H9 (cell line): ENCODE data around the gene BACH2. TPM values are rescaled to one million over a fixed set of nuclear protein-coding genes. Genes with fewer than 3 reads are reported as not detected.
A peak's percentile ranks its signal among the peaks of the same experiment; 100 is the strongest.

Experiments
- DNase-seq: peaks from one replicate; pipeline ENCODE4 v3.0.0-alpha.2; 2017
- H2AFZ ChIP-seq: one replicate; pipeline ENCODE4 v1.6.1; 2013; ENCODE audit warnings: mild to moderate bottlenecking, low read length, control low read depth, moderate library complexity
- H2AK5ac ChIP-seq: 2 replicates; pipeline ENCODE4 v1.6.1; 2013; ENCODE audit warnings: low read length, control low read depth, mixed read lengths; ENCODE audit not compliant: insufficient read length
- H2BK120ac ChIP-seq: one replicate; pipeline ENCODE4 v1.6.1; 2013; ENCODE audit warnings: low read depth, mild to moderate bottlenecking, low read length, control low read depth, inconsistent platforms; ENCODE audit not compliant: poor library complexity, severe bottlenecking
- H2BK12ac ChIP-seq: 2 replicates; pipeline ENCODE4 v1.6.1; 2013; ENCODE audit warnings: low read length, control low read depth, mixed read lengths, low read depth; ENCODE audit not compliant: insufficient read length
- H2BK15ac ChIP-seq: 2 replicates; pipeline ENCODE4 v1.6.1; 2013; ENCODE audit warnings: low read depth, low read length, control low read depth
- H2BK20ac ChIP-seq: one replicate; pipeline ENCODE4 v1.6.1; 2013; ENCODE audit warnings: low read depth, mild to moderate bottlenecking, low read length, control low read depth, inconsistent platforms; ENCODE audit not compliant: poor library complexity, severe bottlenecking
- H2BK5ac ChIP-seq: 2 replicates; pipeline ENCODE4 v1.6.1; 2013; ENCODE audit warnings: low read length, control low read depth, mixed read lengths; ENCODE audit not compliant: insufficient read length
- H3K14ac ChIP-seq: 2 replicates; pipeline ENCODE4 v1.6.1; 2013; ENCODE audit warnings: low read length, control low read depth; ENCODE audit not compliant: insufficient read depth
- H3K18ac ChIP-seq: 2 replicates; pipeline ENCODE4 v1.6.1; 2013; ENCODE audit warnings: low read depth, mild to moderate bottlenecking, mixed read lengths, low read length, control low read depth; ENCODE audit not compliant: insufficient read length
- H3K23ac ChIP-seq: 2 replicates; pipeline ENCODE4 v1.6.1; 2013; ENCODE audit warnings: low read length, control low read depth, mixed read lengths, low read depth; ENCODE audit not compliant: insufficient read length
- H3K23me2 ChIP-seq: 2 replicates; pipeline ENCODE4 v1.6.1; 2013; ENCODE audit warnings: low read depth, mild to moderate bottlenecking, mixed read lengths, low read length, control low read depth; ENCODE audit not compliant: insufficient read length, poor library complexity, severe bottlenecking
- H3K27ac ChIP-seq: 2 replicates; pipeline ENCODE4 v1.5.1; 2013; ENCODE audit warnings: low read length, control low read depth, mixed read lengths, low read depth; ENCODE audit not compliant: insufficient read length
- H3K27me3 ChIP-seq: 2 replicates; pipeline ENCODE4 v1.6.1; 2013; ENCODE audit warnings: low read length, control low read depth, inconsistent platforms; ENCODE audit not compliant: insufficient read depth
- H3K4ac ChIP-seq: 2 replicates; pipeline ENCODE4 v1.6.1; 2013; ENCODE audit warnings: low read depth, mild to moderate bottlenecking, control low read depth, inconsistent platforms, low read length, moderate library complexity
- H3K4me1 ChIP-seq: 2 replicates; pipeline ENCODE4 v1.6.1; 2013; ENCODE audit warnings: low read length, control low read depth, inconsistent platforms; ENCODE audit not compliant: insufficient read depth
- H3K4me2 ChIP-seq: 2 replicates; pipeline ENCODE4 v1.6.1; 2013; ENCODE audit warnings: low read length, control low read depth, mixed read lengths; ENCODE audit not compliant: insufficient read length, insufficient read depth
- H3K56ac ChIP-seq: 2 replicates; pipeline ENCODE4 v1.6.1; 2013; ENCODE audit warnings: low read depth, mild to moderate bottlenecking, mixed read lengths, low read length, control low read depth; ENCODE audit not compliant: insufficient read length
- H3K79me1 ChIP-seq: 2 replicates; pipeline ENCODE4 v1.6.1; 2013; ENCODE audit warnings: low read depth, mild to moderate bottlenecking, moderate library complexity, low read length, control low read depth, inconsistent platforms; ENCODE audit not compliant: insufficient read depth, poor library complexity, severe bottlenecking
- H3K79me2 ChIP-seq: 2 replicates; pipeline ENCODE4 v1.6.1; 2013; ENCODE audit warnings: low read length, control low read depth, inconsistent platforms; ENCODE audit not compliant: insufficient read depth
- H3K9ac ChIP-seq: 2 replicates; pipeline ENCODE4 v1.6.1; 2013; ENCODE audit warnings: low read length, control low read depth, mixed read lengths; ENCODE audit not compliant: insufficient read length; ENCODE audit errors: extremely low read depth
- H3K9me3 ChIP-seq: one replicate; pipeline ENCODE4 v1.6.1; 2013; ENCODE audit warnings: low read depth, low read length, inconsistent platforms; ENCODE audit not compliant: control insufficient read depth
- H3T11ph ChIP-seq: one replicate; pipeline ENCODE4 v1.6.1; 2013; ENCODE audit warnings: mild to moderate bottlenecking, low read length, control low read depth, inconsistent platforms
- H4K20me1 ChIP-seq: one replicate; pipeline ENCODE4 v1.6.1; 2013; ENCODE audit not compliant: control insufficient read depth, insufficient read length, insufficient read depth
- H4K5ac ChIP-seq: 2 replicates; pipeline ENCODE4 v1.6.1; 2013; ENCODE audit warnings: low read depth, mild to moderate bottlenecking, mixed read lengths, low read length, control low read depth; ENCODE audit not compliant: insufficient read length
- H4K8ac ChIP-seq: replicated peaks from 2 replicates; pipeline ENCODE4 v1.6.1; 2013; ENCODE audit warnings: low read length, control low read depth, mixed read lengths, low read depth; ENCODE audit not compliant: insufficient read length
- H4K91ac ChIP-seq: 2 replicates; pipeline ENCODE4 v1.6.1; 2013; ENCODE audit warnings: low read depth, mild to moderate bottlenecking, moderate library complexity, mixed read lengths, low read length, control low read depth; ENCODE audit not compliant: insufficient read length
- H3K27ac Mint-ChIP-seq, 3 experiments: 2 replicates in 2 of 3; 3 replicates in 1 of 3; pipeline ENCODE4 v1.8.0; 2020 to 2021; ENCODE audit warnings: mixed read lengths in 3 of 3, mild to moderate bottlenecking in 1 of 3, moderate library complexity in 1 of 3
- H3K27me3 Mint-ChIP-seq: 2 replicates; pipeline ENCODE4 v1.8.0; 2021; ENCODE audit warnings: low read depth, mild to moderate bottlenecking, moderate library complexity, mixed read lengths
- H3K36me3 Mint-ChIP-seq, 3 experiments: 2 replicates in 2 of 3; 3 replicates in 1 of 3; pipeline ENCODE4 v1.8.0; 2020 to 2021; ENCODE audit warnings: low read depth in 3 of 3, mixed read lengths in 3 of 3; ENCODE audit not compliant: insufficient read depth in 1 of 3
- H3K4me1 Mint-ChIP-seq, 2 experiments: 2 replicates each; pipeline ENCODE4 v1.8.0; 2020; ENCODE audit warnings: mixed read lengths in 2 of 2
- H3K4me3 Mint-ChIP-seq, 2 experiments: 2 replicates in 1 of 2; 3 replicates in 1 of 2; pipeline ENCODE4 v1.8.0; 2020 to 2021; ENCODE audit warnings: mild to moderate bottlenecking in 2 of 2, mixed read lengths in 2 of 2, moderate library complexity in 1 of 2
- H3K9me3 Mint-ChIP-seq, 2 experiments: 2 replicates in 1 of 2; 3 replicates in 1 of 2; pipeline ENCODE4 v1.8.0; 2020; ENCODE audit warnings: mild to moderate bottlenecking in 2 of 2, mixed read lengths in 2 of 2, moderate library complexity in 1 of 2
- WGBS: extraction: QIAGEN DNeasy Blood & Tissue Kit; methylation state at CpG from one replicate; pipeline ENCODE4 v1.1.7; 2013; ENCODE audit warnings: missing lambda C conversion rate, low lambda C conversion rate, mixed read lengths; ENCODE audit not compliant: insufficient read length; ENCODE audit errors: extremely low coverage; 5-methylcytosine and 5-hydroxymethylcytosine counted together
- total RNA-seq: library from RNA; stranded (reverse); gene quantifications from 2 replicates; pipeline ENCODE4 v1.2.1, GENCODE V29; 2021
- TF ChIP-seq, protein P1 (sequence below): fragments of 200-600 bp; sonication (generic); conservative IDR thresholded peaks from 3 replicates; pipeline ENCODE4 v1.8.0; 2021; ENCODE audit warnings: antibody characterized with exemption, mild to moderate bottlenecking

The BACH2 gene
- total RNA-seq, 1 experiment from 2014 or later = 2.0 TPM

GRCh38 chr6:89984926-89985750, 311.5 kb downstream of the BACH2 start:
- H3K56ac ChIP-seq = no peak overlapping the region
- H3K4me1 ChIP-seq = no peaks in the 10 kb centered on the region
- H2AK5ac ChIP-seq = no peak overlapping the region
- H3K23ac ChIP-seq = no peak overlapping the region
- H3K4me2 ChIP-seq = no peak overlapping the region
- no peaks in the 10 kb centered on the region for H3K23me2 ChIP-seq
- no peak overlapping the region for H3K4ac ChIP-seq
- Mint-ChIP-seq H3K36me3 (no peaks in the 10 kb centered on the region), H3K4me1 (peaks cover 18 to 23% of the 10 kb centered on the region in 2 experiments), H3K4me3 (no peak overlapping the region), H3K27me3 (no peaks in the 10 kb centered on the region), H3K27ac (peak overlapping the region in 2 of 3 experiments; percentile 18 to 82; a peak in 4 of 7 replicates), H3K9me3 (no peaks in the 10 kb centered on the region)
- WGBS = no CpG with 5 or more reads among the region's 12 CpGs
- no peak overlapping the region for H4K5ac ChIP-seq
- DNase-seq = no peak
- no peaks in the 10 kb centered on the region for H3K9me3 ChIP-seq
- no peak overlapping the region for H2BK5ac ChIP-seq
- no peaks in the 10 kb centered on the region for H3K79me2 ChIP-seq
- H4K20me1 ChIP-seq = no peaks in the 10 kb centered on the region
- no peak overlapping the region for H2BK15ac ChIP-seq
- no peak overlapping the region for H3K27ac ChIP-seq
- H3K14ac ChIP-seq = no peak overlapping the region
- no peak overlapping the region for H4K91ac ChIP-seq
- no peaks in the 10 kb centered on the region for H3K79me1 ChIP-seq
- no peak overlapping the region for H2BK12ac ChIP-seq
- no peak overlapping the region for H2BK20ac ChIP-seq
- TF ChIP-seq, protein P1, sequence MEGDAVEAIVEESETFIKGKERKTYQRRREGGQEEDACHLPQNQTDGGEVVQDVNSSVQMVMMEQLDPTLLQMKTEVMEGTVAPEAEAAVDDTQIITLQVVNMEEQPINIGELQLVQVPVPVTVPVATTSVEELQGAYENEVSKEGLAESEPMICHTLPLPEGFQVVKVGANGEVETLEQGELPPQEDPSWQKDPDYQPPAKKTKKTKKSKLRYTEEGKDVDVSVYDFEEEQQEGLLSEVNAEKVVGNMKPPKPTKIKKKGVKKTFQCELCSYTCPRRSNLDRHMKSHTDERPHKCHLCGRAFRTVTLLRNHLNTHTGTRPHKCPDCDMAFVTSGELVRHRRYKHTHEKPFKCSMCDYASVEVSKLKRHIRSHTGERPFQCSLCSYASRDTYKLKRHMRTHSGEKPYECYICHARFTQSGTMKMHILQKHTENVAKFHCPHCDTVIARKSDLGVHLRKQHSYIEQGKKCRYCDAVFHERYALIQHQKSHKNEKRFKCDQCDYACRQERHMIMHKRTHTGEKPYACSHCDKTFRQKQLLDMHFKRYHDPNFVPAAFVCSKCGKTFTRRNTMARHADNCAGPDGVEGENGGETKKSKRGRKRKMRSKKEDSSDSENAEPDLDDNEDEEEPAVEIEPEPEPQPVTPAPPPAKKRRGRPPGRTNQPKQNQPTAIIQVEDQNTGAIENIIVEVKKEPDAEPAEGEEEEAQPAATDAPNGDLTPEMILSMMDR = no peak
- H3K9ac ChIP-seq = no peak overlapping the region
- H2BK120ac ChIP-seq = no peak overlapping the region
- H3T11ph ChIP-seq = no peak overlapping the region
- H2AFZ ChIP-seq = no peak overlapping the region
- no peaks in the 10 kb centered on the region for H3K27me3 ChIP-seq
- no peak overlapping the region for H3K18ac ChIP-seq
- H4K8ac ChIP-seq = no peak overlapping the region
